ENCODE measurements around the gene SERTAD3. TPM values are rescaled to one million over a fixed set of nuclear protein-coding genes. Genes with fewer than 3 reads are reported as not detected.

Gene SERTAD3, protein sequence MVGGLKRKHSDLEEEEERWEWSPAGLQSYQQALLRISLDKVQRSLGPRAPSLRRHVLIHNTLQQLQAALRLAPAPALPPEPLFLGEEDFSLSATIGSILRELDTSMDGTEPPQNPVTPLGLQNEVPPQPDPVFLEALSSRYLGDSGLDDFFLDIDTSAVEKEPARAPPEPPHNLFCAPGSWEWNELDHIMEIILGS
- 38.2 to 45.6 TPM (median 44.2 TPM) in 5 replicates for total RNA-seq (2022; extraction: Qiagen RNA extraction)

DNA sequence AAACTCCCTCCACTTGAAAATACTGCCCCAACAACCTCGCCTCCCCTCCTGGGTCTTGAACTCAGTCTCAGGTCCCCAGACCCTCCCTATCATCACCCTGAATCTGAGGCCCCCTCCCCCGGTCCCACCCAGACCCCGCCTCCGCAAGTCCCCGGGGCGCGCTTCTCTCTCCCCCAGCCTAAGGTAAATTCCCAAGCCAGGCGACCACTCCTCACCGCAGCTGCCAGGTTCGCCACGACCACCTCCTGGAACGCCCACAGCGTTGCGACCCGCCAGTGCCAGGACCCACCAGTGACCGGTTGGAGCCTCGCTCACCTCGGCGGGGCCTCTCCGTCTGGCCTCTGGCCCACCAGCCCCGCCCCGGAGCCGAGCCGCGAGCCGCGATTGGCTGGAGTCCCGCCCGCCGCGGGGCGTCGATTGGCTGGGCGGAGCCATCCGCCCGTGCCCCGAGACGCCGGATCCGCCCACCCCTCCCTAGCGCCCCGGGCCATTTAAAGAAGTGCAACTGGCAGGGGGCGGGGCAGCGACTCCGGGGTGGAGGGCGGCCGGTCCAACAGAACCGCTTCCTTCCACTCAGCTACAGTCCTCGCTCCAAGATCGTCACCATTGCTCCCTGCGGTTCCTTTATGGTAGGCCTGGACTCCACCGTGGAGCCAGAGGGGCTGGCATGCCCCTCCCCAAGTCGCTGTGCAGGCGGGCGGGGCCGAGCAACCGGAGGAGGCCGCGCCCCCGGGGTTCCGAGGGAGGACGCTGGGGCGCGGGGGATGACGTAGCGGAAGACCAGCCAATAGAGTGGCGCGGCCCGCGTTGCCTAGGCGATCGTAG is at the start of gene SERTAD3:
SERTAD3 (minus strand) TSS at position 336 of the 825 bp plus-strand sequence. CDS start 2,255 bp downstream, outside the sequence.

DNA sequence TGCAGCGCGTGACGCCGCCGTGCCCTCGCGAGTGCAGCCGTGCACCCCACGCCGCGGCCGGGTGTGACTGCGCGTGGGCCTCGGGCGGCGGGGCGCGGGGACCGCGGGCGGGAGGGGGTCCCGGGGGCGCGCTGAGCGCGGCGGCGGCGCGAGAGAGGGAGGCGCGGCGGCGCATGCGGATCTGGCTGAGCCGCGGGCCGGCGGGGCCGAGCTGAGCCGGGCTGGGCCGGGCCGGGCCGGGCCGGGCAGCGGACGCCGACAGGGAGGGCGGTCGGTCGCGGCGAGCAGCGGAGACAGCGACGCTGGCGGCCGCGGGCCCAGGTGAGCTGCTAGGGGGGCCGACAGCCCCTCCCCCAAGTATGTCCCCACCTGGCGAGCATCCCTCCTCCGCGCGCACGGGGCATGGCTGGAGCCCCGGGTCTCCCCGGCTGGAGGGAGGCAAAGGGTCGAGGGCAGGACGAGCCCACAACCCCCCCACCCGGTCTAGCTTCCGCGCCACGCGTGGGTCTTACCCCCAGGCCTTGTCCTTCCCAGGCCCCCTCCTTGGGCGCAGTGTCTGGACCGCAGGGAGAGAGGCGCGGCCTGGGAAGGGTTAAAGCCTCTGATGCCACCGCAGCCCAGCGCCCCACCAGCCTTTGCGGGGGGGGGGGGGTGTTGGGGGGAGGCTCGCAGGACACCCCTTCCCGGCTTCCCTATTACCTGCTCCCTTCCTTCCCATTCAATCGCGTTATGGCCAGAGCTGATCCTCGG is 23.0 kb upstream of the SERTAD3 start, which contains the start of gene SPTBN4:
SPTBN4 (plus strand) TSS at position 17 of the 750 bp plus-strand sequence. CDS start 5,621 bp downstream, outside the sequence.

DNA sequence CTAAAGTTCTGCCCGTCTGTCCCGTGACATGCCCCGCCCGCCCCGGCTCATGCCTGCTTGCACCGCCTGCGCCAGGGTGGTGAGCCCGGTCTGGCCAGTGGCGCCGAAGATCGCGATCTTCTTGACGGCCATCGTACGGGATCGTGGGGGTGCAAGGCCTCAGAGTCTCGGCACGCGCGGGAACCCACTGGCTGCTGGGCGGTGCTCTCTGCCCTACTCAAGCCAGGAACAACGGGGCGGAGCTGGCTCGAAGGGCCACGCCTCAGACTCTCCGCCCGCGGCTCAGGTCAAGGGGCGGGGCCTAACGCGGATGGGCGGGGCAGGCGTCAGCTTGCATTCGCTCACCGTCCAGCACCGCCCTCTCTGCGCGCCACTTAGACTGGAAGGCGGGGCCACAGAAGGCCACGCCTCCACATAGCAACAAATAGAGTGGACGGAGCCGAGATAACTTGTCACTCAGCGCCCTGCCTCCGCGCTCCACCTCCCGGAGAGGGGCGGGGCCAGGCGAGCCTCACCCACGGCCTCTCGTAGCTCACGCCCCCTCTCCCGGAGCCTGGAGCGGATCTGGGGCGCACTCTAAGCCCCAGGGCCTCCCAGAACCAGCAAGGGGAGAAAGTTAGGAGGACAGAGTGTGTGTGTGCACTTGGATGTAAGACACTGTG is 21.6 kb upstream of the SERTAD3 start, which contains the start of gene BLVRB:
BLVRB (minus strand) TSS at position 189 of the 662 bp plus-strand sequence; CDS start at position 132, 57 bp downstream.

DNA sequence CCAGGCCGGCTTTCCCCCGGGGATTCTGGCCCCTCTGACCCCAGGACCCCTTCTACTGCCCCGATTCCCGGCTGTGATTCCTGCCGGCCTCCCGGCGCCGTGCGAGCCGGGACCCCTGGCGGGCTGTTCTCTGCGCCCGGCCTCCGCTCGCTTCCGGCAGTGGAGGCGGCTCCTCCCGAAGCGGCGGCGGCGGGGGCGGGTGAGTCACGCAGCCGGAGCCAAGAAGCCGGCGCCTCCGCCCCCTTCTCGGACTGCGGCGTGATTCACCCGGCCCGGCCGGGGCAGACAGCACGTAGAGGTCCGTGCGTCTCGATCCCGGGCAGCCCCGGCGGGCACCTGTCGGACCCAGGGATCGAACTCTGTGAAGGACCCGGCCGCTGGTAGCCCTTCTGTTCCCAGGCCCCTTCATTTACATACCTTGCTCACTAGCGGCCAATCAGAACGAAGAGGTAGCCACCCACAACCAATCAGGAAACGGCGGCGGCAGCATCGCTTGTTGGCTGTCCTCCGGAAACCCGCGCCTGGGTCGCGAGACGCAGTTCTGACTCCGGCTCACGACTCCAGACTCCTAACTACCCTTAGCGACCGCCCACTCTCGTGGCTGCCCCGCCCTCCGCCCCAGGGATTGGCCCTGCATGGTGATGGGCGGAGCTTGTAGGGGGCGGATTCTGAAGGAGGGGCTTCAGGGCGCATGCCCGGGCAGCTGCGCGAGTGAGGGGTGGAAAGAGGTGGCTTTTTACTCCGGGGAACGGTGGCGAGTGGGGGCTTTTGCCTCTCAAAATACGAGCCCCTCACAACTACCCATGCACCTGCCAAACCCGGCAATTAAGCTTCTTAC is 18.5 kb downstream of the SERTAD3 start, which contains the start of gene SERTAD1:
SERTAD1 (minus strand) TSS at position 543 of the 838 bp plus-strand sequence. CDS start 2,446 bp downstream, outside the sequence.

DNA sequence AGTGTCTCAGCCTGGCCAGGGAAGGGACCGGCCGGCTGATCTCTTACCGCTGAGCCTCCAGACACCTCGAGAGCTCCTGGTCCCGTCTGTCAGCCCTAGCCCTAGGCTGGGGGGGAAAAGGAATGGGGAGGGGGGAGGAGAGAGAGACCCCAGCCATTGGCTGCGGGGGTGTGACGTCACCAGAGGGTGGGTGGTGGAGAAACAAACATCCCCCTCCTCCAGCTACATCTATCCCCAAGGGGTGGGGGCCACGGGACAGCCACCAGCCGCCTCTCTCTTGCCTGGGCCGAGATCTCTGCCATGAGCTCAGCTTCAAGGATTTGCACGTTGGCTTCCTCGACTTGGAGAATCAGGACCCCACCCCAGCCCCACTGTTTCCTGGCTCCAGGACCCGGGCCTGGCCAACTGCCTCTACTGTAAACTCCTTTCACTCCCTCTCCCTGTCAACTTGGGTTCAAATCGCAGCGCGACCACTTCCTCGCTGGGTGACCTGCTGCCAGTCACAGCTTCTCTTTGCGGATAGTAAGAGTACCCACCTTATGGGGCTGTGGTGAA is 30.8 kb downstream of the SERTAD3 start, which contains the start of gene PRX:
PRX (minus strand) TSS at position 88 of the 555 bp plus-strand sequence. CDS start 5,446 bp downstream, outside the sequence.

Other genes starting within 250 kb of the SERTAD3 start
- 0.16 to 0.79 TPM (median 0.45 TPM) in 5 replicates for gene TTC9B, start 226.0 kb downstream of the SERTAD3 start, total RNA-seq (2022; extraction: Qiagen RNA extraction)
- gene CCNP, start 217.6 kb downstream of the SERTAD3 start, total RNA-seq (2022; extraction: Qiagen RNA extraction), result 0.16 to 0.32 TPM (median 0.29 TPM) in 4 of 5 replicates, not detected in the other
- gene AKT2, start 159.0 kb downstream of the SERTAD3 start, total RNA-seq (2022; extraction: Qiagen RNA extraction), result 146 to 181 TPM (median 173 TPM) in 5 replicates
- 27.3 to 32.5 TPM (median 29.2 TPM) in 5 replicates for gene C19orf47, start 95.9 kb downstream of the SERTAD3 start, total RNA-seq (2022; extraction: Qiagen RNA extraction)
- gene PLD3, start 95.6 kb downstream of the SERTAD3 start, total RNA-seq (2022; extraction: Qiagen RNA extraction), result 241 to 289 TPM (median 258 TPM) in 5 replicates
- gene HIPK4, start 54.2 kb downstream of the SERTAD3 start, total RNA-seq (2022; extraction: Qiagen RNA extraction), result 0.22 to 0.32 TPM (median 0.30 TPM) in 5 replicates
- gene PRX, start 31.0 kb downstream of the SERTAD3 start, total RNA-seq (2022; extraction: Qiagen RNA extraction), result 1.2 to 1.6 TPM (median 1.4 TPM) in 5 replicates
- 22.6 to 39.9 TPM (median 30.9 TPM) in 5 replicates for gene SERTAD1, start 18.3 kb downstream of the SERTAD3 start, total RNA-seq (2022; extraction: Qiagen RNA extraction)
- 239 to 357 TPM (median 312 TPM) in 5 replicates for gene BLVRB, start 21.4 kb upstream of the SERTAD3 start, total RNA-seq (2022; extraction: Qiagen RNA extraction)
- gene SPTBN4, start 22.7 kb upstream of the SERTAD3 start, total RNA-seq (2022; extraction: Qiagen RNA extraction), result 0.55 to 0.76 TPM (median 0.72 TPM) in 5 replicates
- 101 to 139 TPM (median 131 TPM) in 5 replicates for gene SHKBP1, start 132.5 kb upstream of the SERTAD3 start, total RNA-seq (2022; extraction: Qiagen RNA extraction)
- 39.9 to 57.0 TPM (median 49.9 TPM) in 5 replicates for gene LTBP4, start 157.0 kb upstream of the SERTAD3 start, total RNA-seq (2022; extraction: Qiagen RNA extraction)
- 61.3 to 81.3 TPM (median 72.9 TPM) in 5 replicates for gene NUMBL, start 246.3 kb upstream of the SERTAD3 start, total RNA-seq (2022; extraction: Qiagen RNA extraction)